GM19238 (cell line): ENCODE data around the gene TTC7B.

ENCODE experiments used
- DNase-seq: peaks from one replicate; pipeline ENCODE4 v3.0.0; 2011; ENCODE audit warnings: low spot score; ENCODE audit not compliant: insufficient read length

The TTC7B gene

GRCh38 chr14:90649557-90650135 lies 166.6 kb downstream of the TTC7B start:
- no peak for DNase-seq

DNA sequence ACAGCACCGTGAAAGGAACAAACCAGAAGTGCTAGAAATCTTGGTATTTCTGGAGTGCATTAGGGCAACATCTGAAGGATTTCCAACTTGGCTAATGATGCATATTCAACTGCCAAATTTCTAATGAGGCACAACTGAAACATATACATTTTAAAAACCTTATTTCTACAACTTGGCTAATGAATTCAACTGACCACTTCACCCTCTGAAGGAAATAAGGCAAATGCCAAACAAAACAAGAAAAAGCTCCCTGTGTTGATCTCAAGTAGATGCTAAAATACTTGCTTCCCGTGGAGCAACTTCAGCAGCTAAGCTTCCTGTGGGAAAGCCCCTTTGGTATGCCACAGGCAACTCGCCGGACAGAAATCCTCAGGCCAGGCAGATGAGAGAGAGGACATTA lies 167.1 kb downstream of the TTC7B start:
- no peak for DNase-seq

DNA sequence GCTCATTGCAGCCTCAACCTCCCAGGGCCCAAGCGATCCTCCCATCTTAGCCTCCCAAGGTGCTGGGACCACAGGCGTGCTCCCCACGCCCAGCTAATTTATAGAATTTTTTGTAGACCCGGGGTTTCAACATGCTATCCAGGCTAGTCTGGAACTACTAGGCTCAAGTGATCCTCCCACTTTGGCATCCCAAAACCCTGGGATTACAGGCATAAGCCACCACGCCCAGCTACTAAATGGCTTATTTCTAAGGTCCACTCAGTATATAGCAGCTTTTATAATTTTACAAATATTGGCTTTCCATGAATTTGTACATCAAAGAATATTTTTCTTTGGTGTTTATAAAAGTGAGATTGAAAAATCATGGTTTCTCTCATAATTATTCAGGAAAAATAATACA lies 167.8 kb downstream of the TTC7B start:
- DNase-seq, result no peak

GRCh38 chr14:90647473-90648005 lies 168.7 kb downstream of the TTC7B start:
- no peak for DNase-seq

DNA sequence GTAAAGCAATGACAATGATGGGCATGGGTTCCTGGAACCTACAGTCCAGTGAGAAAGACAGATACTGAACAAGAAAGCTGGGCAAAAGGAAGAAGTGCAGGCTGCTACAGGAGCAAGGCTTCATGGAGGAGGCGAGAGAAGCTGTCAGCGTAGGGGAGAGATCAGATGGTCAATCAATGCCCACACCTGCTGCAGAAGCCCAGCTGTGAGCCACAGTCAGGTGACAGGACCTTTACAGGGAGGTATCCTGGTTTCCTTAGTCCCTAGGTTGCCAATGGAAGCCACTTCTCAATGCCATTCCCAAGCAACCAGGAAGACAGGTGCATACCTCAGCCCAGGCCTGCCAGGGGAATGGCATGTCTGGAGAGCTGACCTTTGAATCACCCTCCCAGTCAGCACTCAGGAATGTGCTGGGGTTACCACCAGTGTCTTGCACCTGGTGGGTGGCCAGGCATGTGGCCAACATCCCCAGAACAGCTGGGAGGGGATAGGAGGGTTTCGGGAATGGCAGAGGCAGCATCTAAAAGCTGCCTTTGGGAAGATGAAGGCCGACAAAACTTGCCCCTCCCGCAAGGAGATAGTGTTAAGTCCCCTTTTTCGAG lies 170.3 kb downstream of the TTC7B start:
- no peak for DNase-seq

DNA sequence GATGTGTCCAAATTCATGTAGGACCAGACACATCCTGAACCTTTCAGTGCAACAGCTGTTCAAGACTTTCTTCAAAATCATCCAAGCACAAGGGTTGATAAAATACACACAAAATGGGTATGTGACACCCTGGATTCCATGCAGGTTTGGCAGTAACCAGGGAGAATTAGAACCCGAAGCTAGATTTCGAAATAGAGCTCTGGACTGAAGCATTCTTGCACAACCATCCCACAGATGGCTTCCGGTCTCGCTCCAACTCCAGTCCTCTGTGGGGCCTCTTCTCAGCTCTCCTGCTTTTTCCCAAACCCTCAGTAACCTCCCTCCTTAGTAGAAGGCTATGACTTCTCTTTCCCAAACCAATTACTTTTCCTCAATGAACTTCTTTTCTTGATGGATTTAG lies 171.3 kb downstream of the TTC7B start:
- DNase-seq, result no peak

GRCh38 chr14:90643982-90644670 lies 172.1 kb downstream of the TTC7B start:
- no peak for DNase-seq

DNA sequence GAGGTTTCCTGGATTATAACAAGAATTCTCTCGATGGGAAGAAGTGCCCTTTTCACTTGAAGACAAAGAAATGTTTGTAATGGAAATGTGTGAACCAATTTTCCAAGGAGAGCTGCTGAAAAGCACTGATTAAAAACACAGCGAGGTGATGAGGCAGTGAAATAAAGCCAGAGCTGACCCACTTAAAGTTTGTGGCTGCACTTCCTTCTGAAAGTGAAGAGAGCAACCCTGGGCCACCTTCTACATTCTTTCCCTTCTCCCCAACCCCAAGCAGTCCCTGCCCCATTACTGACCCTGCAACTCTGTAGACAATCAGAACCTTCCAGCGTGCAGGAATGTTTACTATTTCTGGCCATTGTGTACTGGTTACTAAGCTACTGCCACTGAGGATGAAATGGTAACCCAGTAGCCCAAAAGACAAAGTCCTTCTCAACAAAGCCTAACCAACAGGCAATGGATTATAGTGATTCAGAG lies 173.9 kb downstream of the TTC7B start:
- DNase-seq, result no peak

DNA sequence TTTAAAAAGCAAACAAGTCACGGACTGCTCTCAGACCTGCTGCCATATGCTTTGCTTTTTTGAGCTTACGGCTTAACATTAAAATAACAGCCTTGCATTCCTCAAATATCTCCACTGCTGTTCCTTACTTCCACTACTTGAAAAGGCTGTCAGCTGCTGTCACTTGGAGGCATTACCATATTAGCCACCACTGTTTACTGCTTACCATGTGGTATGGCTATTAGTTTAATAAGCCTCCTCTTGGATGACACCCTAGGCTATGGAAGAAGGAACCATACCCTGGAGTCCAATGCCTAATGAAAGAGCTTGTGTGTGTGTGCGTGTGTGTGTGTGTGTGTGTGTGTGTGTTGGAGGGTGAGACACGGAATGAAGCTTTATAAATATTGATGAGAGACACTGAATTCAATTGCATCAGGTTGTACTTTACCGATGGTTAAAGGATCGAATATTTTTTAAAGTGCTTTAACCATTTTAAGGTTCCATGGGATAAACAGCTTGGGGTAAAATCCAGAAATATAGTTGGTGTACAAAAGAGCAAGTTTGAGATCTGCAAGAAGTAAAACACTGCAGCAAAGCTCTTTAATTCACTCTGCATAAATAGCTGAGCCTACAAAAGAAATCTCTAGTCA lies 174.5 kb downstream of the TTC7B start:
- DNase-seq, result no peak

DNA sequence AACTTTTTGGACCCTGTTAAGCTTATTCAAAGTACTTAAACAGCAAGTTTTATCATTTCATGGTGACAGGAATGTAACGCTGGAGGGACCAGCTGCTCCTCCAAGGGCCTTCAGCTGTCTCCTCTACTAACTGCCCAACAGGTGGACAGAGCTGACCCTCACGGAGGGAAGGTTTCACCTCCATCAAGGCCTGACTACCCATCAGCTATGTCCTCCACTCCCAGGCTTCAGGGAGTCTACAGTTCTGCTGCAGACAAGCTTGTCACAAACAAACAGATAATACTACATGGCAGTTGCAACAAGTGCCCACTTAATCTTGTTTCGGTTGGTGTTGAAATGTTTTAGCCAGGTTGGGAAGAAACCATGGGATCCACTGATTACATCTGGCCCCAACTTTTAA lies 175.1 kb downstream of the TTC7B start:
- no peak for DNase-seq

DNA sequence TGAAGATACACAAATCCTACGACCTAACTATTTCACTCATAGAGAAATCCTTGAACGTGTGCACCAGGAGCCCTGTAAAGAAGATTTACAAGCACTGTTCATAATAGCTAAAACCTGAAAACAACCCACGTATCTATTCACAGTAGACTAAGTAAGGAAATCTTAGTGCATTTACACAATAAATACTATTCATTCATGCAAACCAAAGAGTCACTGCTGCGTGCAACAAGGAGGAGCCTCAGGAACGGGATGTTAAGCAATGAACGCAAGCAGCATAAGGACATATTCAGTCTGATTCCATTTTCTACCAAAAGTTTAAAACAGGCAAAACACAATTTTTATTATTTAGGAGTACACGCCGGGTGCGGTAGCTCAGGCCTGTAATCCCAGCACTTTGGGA lies 176.6 kb downstream of the TTC7B start:
- no peak for DNase-seq

DNA sequence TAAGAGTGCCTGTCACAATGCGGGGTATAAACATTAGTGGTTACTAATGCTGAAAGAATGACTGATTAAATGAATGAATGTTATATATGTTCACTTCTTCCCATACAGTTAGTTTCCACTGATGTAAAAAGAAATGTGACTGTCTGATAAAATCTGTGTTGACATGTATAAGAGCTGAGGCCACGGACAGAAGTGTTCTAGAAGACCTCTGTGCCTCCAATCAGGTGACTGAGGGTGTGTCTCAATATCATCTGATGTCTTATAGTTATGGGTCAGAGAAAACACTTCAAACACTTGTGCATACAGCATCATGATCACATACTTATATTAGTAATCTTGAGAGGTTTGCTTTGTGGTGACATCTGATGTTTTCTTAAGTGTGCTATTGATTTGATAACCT lies 183.4 kb downstream of the TTC7B start:
- no peak for DNase-seq

DNA sequence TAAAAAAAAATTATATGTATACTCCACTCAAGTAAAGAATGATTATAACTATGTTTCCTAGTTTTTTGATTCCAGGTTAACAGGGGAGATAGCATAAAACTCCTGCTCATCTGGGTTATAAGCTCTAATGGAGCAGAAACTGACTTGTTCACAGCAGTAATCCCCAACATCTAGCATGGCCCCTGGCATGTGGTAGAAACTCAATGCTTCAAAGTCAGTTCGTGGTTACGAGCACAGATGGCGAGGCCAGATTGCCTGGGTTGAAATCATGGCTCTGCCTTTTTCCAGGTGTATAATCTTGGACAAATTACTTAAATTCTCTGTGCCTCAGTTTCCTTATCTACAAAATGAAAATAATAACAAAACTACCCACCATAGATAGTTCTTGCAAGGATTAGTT lies 183.8 kb downstream of the TTC7B start:
- DNase-seq, result no peak

DNA sequence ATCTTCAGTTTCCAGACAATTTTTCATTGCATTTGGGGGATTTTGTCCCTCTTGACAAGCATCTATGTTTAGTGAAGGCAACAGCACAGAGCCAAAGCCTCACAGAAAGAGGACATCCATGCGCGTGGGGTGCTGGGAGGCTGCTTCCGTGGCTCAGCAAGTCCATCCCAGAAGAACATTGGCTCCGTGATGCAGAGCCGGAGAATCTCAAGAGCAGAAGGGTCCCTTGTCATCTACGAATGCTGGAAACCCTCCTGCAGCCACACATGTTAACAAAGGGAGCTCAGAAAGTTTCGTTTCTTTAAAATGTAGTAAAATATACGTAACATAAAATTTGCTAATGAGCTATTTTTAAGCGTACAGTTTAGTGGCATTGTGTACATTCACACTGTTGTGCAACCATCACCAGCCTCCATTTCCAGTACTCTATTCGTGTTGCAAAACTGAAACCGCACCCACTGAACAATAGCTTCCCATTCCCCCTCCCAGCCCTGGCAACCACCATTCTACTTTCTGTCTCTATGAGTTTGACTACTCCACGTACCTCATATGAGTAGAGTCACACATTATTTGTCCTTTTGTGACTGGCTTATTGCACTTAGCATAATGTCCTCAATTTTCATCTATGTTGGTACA lies 185.9 kb downstream of the TTC7B start:
- DNase-seq, result no peak

GRCh38 chr14:90629471-90629870 lies 186.8 kb downstream of the TTC7B start:
- no peak for DNase-seq

GRCh38 chr14:90628825-90629224 lies 187.4 kb downstream of the TTC7B start:
- DNase-seq, result no peak

GRCh38 chr14:90627478-90627877 lies 188.8 kb downstream of the TTC7B start:
- no peak for DNase-seq

DNA sequence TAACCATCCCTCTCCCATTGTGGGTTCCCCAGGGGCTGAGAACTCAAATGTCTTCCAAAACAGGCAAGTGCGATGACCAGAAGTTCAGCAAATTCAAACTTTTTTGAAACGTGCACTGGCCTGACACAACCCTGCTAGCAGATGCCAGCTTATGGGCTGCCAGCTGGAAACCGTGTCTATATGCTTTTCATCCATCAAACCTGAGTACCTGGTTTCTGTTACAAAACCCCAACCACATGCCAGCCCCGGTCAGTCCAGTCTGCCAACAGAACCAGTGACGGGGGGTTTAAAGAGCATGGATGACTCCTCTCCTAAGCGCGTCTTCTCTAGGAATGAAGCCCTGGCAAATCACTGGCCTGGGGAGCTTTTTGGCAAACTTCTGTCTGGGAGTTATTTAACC lies 189.7 kb downstream of the TTC7B start:
- no peak for DNase-seq

DNA sequence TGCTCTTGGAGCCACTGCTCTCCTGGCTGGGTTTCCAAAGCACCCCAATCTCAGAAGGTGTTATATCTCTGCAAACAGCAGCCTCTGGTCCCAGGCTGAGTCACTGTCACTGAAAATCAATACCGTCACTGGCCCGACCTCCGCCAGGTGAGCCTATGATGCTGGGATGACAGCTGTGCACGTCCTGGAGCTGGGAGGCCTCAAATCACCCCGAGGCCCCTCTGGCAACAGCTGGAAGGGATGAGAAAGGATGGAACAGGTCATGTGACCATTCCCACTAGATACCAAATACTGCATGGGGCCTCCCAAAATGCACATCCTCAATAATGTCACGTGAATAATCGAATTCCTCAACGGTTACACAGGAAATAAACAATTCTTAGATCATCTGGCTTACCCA lies 190.8 kb downstream of the TTC7B start:
- DNase-seq, result no peak

DNA sequence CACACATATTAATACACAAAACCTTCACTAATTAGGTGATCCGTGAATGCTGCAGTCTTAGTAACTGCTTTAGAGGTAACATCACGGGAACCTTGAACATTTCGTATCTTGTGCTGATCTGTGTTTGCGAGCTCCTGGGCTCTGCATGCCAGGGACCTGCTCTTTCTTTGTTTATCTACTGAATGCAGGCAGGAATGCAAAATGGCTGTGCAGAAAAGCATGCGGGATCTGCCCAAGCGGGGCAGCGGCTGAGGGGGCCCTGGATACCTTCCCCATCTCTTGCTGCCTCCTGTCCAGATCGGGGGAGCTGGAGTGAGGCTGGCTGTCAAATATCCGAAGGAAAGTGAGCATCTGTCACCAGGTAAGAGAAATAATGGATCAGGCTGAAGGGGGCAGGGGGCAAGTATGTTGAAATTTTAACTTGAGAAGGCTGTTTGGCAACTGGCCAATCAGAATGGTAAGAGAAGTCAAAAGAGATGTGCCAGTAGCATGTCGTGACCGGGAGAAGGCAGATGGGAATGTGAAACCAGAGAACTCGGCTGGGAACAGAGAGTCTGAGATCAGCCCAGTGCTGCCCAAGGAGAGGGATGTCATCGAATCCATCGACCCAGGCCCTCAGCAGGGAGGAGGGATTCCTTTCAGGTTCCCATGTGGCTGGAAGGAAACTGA lies 191.4 kb downstream of the TTC7B start:
- DNase-seq, result no peak

- no peak for DNase-seq
These were observed 192.0 kb downstream of the TTC7B start for GRCh38 chr14:90624227-90624626.
